Medulla oblongata (tissue), 1 donor: ENCODE measurements around the gene KRTAP4-11.
"Not testable (repeated sequence)": the region's sequence is repeated elsewhere in the genome, so short reads cannot be mapped to it uniquely, and the experiment has no call there.

Experiments used
- DNase-seq: peaks from one replicate; pipeline ENCODE4 v3.0.0-alpha.2; 2015; ENCODE audit errors: extremely low spot score

Gene KRTAP4-11

GRCh38 chr17:41123991-41124371 lies 5.8 kb upstream of the KRTAP4-11 start, which contains the start of gene KRTAP4-12:
TSS of gene KRTAP4-12 (minus strand) at chr17:41124182. CDS start at chr17:41124122, 60 bp downstream.
- DNase-seq, result not testable (repeated sequence)

- DNase-seq, result not testable (repeated sequence)
Observed at GRCh38 chr17:41123292-41123990, 5.3 kb upstream of the KRTAP4-11 start.

GRCh38 chr17:41121742-41122141 lies 3.6 kb upstream of the KRTAP4-11 start:
- DNase-seq, result no peak

- peak; percentile 23 for DNase-seq
Observed at GRCh38 chr17:41119696-41120690, 1.8 kb upstream of the KRTAP4-11 start.

- DNase-seq, result no peak
Observed at GRCh38 chr17:41118721-41119120, 548 bp upstream of the KRTAP4-11 start.

- no peak for DNase-seq
Observed at GRCh38 chr17:41116297-41116696, 1.9 kb downstream of the KRTAP4-11 start.

GRCh38 chr17:41111151-41111885 lies 6.9 kb downstream of the KRTAP4-11 start:
- DNase-seq, result no peak

- not testable (repeated sequence) for DNase-seq
Observed at GRCh38 chr17:41108728-41109386, 9.3 kb downstream of the KRTAP4-11 start.

GRCh38 chr17:41107941-41108450 lies 10.2 kb downstream of the KRTAP4-11 start:
- DNase-seq, result no peak

- not testable (repeated sequence) for DNase-seq
Observed at GRCh38 chr17:41105347-41105746, 12.8 kb downstream of the KRTAP4-11 start, which contains the start of gene KRTAP4-9. TSS of gene KRTAP4-9 (plus strand) at chr17:41105389. CDS start at chr17:41105389, 0 bp downstream.

- not testable (repeated sequence) for DNase-seq
Observed at GRCh38 chr17:41104386-41105038, 13.7 kb downstream of the KRTAP4-11 start.

GRCh38 chr17:41103896-41104295 lies 14.3 kb downstream of the KRTAP4-11 start:
- DNase-seq, result no peak

GRCh38 chr17:41101586-41102259 lies 16.4 kb downstream of the KRTAP4-11 start, which contains the start of gene KRTAP4-16:
TSS of gene KRTAP4-16 (minus strand) at chr17:41102209. CDS start at chr17:41102209, 0 bp downstream.
- no peak for DNase-seq

GRCh38 chr17:41099682-41100480 lies 18.3 kb downstream of the KRTAP4-11 start:
- DNase-seq, result not testable (repeated sequence)

- no peak for DNase-seq
Observed at GRCh38 chr17:41098481-41098880, 19.7 kb downstream of the KRTAP4-11 start.

- no peak for DNase-seq
Observed at GRCh38 chr17:41098042-41098441, 20.1 kb downstream of the KRTAP4-11 start, which contains the start of gene KRTAP4-8. TSS of gene KRTAP4-8 (minus strand) at chr17:41098142. CDS start at chr17:41098084, 58 bp downstream.

- no peak for DNase-seq
Observed at GRCh38 chr17:41096055-41096454, 22.1 kb downstream of the KRTAP4-11 start.

- DNase-seq, result not testable (repeated sequence)
Observed at GRCh38 chr17:41088760-41089352, 29.3 kb downstream of the KRTAP4-11 start.
